H9 (cell line): ENCODE measurements around the gene TENM4. TPM values are rescaled to one million over a fixed set of nuclear protein-coding genes. Genes with fewer than 3 reads are reported as not detected.

Source experiments
- DNase-seq: peaks from one replicate; pipeline ENCODE4 v3.0.0-alpha.2; 2017
- H2AFZ ChIP-seq: one replicate; pipeline ENCODE4 v1.6.1; 2013; ENCODE audit warnings: mild to moderate bottlenecking, low read length, control low read depth, moderate library complexity
- H2AK5ac ChIP-seq: 2 replicates; pipeline ENCODE4 v1.6.1; 2013; ENCODE audit warnings: low read length, control low read depth, mixed read lengths; ENCODE audit not compliant: insufficient read length
- H2BK120ac ChIP-seq: one replicate; pipeline ENCODE4 v1.6.1; 2013; ENCODE audit warnings: low read depth, mild to moderate bottlenecking, low read length, control low read depth, inconsistent platforms; ENCODE audit not compliant: poor library complexity, severe bottlenecking
- H2BK12ac ChIP-seq: 2 replicates; pipeline ENCODE4 v1.6.1; 2013; ENCODE audit warnings: low read length, control low read depth, mixed read lengths, low read depth; ENCODE audit not compliant: insufficient read length
- H2BK15ac ChIP-seq: 2 replicates; pipeline ENCODE4 v1.6.1; 2013; ENCODE audit warnings: low read depth, low read length, control low read depth
- H2BK20ac ChIP-seq: one replicate; pipeline ENCODE4 v1.6.1; 2013; ENCODE audit warnings: low read depth, mild to moderate bottlenecking, low read length, control low read depth, inconsistent platforms; ENCODE audit not compliant: poor library complexity, severe bottlenecking
- H2BK5ac ChIP-seq: 2 replicates; pipeline ENCODE4 v1.6.1; 2013; ENCODE audit warnings: low read length, control low read depth, mixed read lengths; ENCODE audit not compliant: insufficient read length
- H3K14ac ChIP-seq: 2 replicates; pipeline ENCODE4 v1.6.1; 2013; ENCODE audit warnings: low read length, control low read depth; ENCODE audit not compliant: insufficient read depth
- H3K18ac ChIP-seq: 2 replicates; pipeline ENCODE4 v1.6.1; 2013; ENCODE audit warnings: low read depth, mild to moderate bottlenecking, mixed read lengths, low read length, control low read depth; ENCODE audit not compliant: insufficient read length
- H3K23ac ChIP-seq: 2 replicates; pipeline ENCODE4 v1.6.1; 2013; ENCODE audit warnings: low read length, control low read depth, mixed read lengths, low read depth; ENCODE audit not compliant: insufficient read length
- H3K23me2 ChIP-seq: 2 replicates; pipeline ENCODE4 v1.6.1; 2013; ENCODE audit warnings: low read depth, mild to moderate bottlenecking, mixed read lengths, low read length, control low read depth; ENCODE audit not compliant: insufficient read length, poor library complexity, severe bottlenecking
- H3K27ac ChIP-seq: 2 replicates; pipeline ENCODE4 v1.5.1; 2013; ENCODE audit warnings: low read length, control low read depth, mixed read lengths, low read depth; ENCODE audit not compliant: insufficient read length
- H3K27me3 ChIP-seq: 2 replicates; pipeline ENCODE4 v1.6.1; 2013; ENCODE audit warnings: low read length, control low read depth, inconsistent platforms; ENCODE audit not compliant: insufficient read depth
- H3K4ac ChIP-seq: 2 replicates; pipeline ENCODE4 v1.6.1; 2013; ENCODE audit warnings: low read depth, mild to moderate bottlenecking, control low read depth, inconsistent platforms, low read length, moderate library complexity
- H3K4me1 ChIP-seq: 2 replicates; pipeline ENCODE4 v1.6.1; 2013; ENCODE audit warnings: low read length, control low read depth, inconsistent platforms; ENCODE audit not compliant: insufficient read depth
- H3K4me2 ChIP-seq: 2 replicates; pipeline ENCODE4 v1.6.1; 2013; ENCODE audit warnings: low read length, control low read depth, mixed read lengths; ENCODE audit not compliant: insufficient read length, insufficient read depth
- H3K56ac ChIP-seq: 2 replicates; pipeline ENCODE4 v1.6.1; 2013; ENCODE audit warnings: low read depth, mild to moderate bottlenecking, mixed read lengths, low read length, control low read depth; ENCODE audit not compliant: insufficient read length
- H3K79me1 ChIP-seq: 2 replicates; pipeline ENCODE4 v1.6.1; 2013; ENCODE audit warnings: low read depth, mild to moderate bottlenecking, moderate library complexity, low read length, control low read depth, inconsistent platforms; ENCODE audit not compliant: insufficient read depth, poor library complexity, severe bottlenecking
- H3K79me2 ChIP-seq: 2 replicates; pipeline ENCODE4 v1.6.1; 2013; ENCODE audit warnings: low read length, control low read depth, inconsistent platforms; ENCODE audit not compliant: insufficient read depth
- H3K9ac ChIP-seq: 2 replicates; pipeline ENCODE4 v1.6.1; 2013; ENCODE audit warnings: low read length, control low read depth, mixed read lengths; ENCODE audit not compliant: insufficient read length; ENCODE audit errors: extremely low read depth
- H3K9me3 ChIP-seq: one replicate; pipeline ENCODE4 v1.6.1; 2013; ENCODE audit warnings: low read depth, low read length, inconsistent platforms; ENCODE audit not compliant: control insufficient read depth
- H3T11ph ChIP-seq: one replicate; pipeline ENCODE4 v1.6.1; 2013; ENCODE audit warnings: mild to moderate bottlenecking, low read length, control low read depth, inconsistent platforms
- H4K20me1 ChIP-seq: one replicate; pipeline ENCODE4 v1.6.1; 2013; ENCODE audit not compliant: control insufficient read depth, insufficient read length, insufficient read depth
- H4K5ac ChIP-seq: 2 replicates; pipeline ENCODE4 v1.6.1; 2013; ENCODE audit warnings: low read depth, mild to moderate bottlenecking, mixed read lengths, low read length, control low read depth; ENCODE audit not compliant: insufficient read length
- H4K8ac ChIP-seq: replicated peaks from 2 replicates; pipeline ENCODE4 v1.6.1; 2013; ENCODE audit warnings: low read length, control low read depth, mixed read lengths, low read depth; ENCODE audit not compliant: insufficient read length
- H4K91ac ChIP-seq: 2 replicates; pipeline ENCODE4 v1.6.1; 2013; ENCODE audit warnings: low read depth, mild to moderate bottlenecking, moderate library complexity, mixed read lengths, low read length, control low read depth; ENCODE audit not compliant: insufficient read length
- H3K27ac Mint-ChIP-seq, 3 experiments: 2 replicates in 2 of 3; 3 replicates in 1 of 3; pipeline ENCODE4 v1.8.0; 2020 to 2021; ENCODE audit warnings: mixed read lengths in 3 of 3, mild to moderate bottlenecking in 1 of 3, moderate library complexity in 1 of 3
- H3K27me3 Mint-ChIP-seq: 2 replicates; pipeline ENCODE4 v1.8.0; 2021; ENCODE audit warnings: low read depth, mild to moderate bottlenecking, moderate library complexity, mixed read lengths
- H3K36me3 Mint-ChIP-seq, 3 experiments: 2 replicates in 2 of 3; 3 replicates in 1 of 3; pipeline ENCODE4 v1.8.0; 2020 to 2021; ENCODE audit warnings: low read depth in 3 of 3, mixed read lengths in 3 of 3; ENCODE audit not compliant: insufficient read depth in 1 of 3
- H3K4me1 Mint-ChIP-seq, 2 experiments: 2 replicates each; pipeline ENCODE4 v1.8.0; 2020; ENCODE audit warnings: mixed read lengths in 2 of 2
- H3K4me3 Mint-ChIP-seq, 2 experiments: 2 replicates in 1 of 2; 3 replicates in 1 of 2; pipeline ENCODE4 v1.8.0; 2020 to 2021; ENCODE audit warnings: mild to moderate bottlenecking in 2 of 2, mixed read lengths in 2 of 2, moderate library complexity in 1 of 2
- H3K9me3 Mint-ChIP-seq, 2 experiments: 2 replicates in 1 of 2; 3 replicates in 1 of 2; pipeline ENCODE4 v1.8.0; 2020; ENCODE audit warnings: mild to moderate bottlenecking in 2 of 2, mixed read lengths in 2 of 2, moderate library complexity in 1 of 2
- CTCF ChIP-seq: fragments of 200-600 bp; sonication (generic); conservative IDR thresholded peaks from 3 replicates; pipeline ENCODE4 v1.8.0; 2021; ENCODE audit warnings: antibody characterized with exemption, mild to moderate bottlenecking
- WGBS: extraction: QIAGEN DNeasy Blood & Tissue Kit; methylation state at CpG from one replicate; pipeline ENCODE4 v1.1.7; 2013; ENCODE audit warnings: missing lambda C conversion rate, low lambda C conversion rate, mixed read lengths; ENCODE audit not compliant: insufficient read length; ENCODE audit errors: extremely low coverage; 5-methylcytosine and 5-hydroxymethylcytosine counted together
- total RNA-seq: library from RNA; stranded (reverse); gene quantifications from 2 replicates; pipeline ENCODE4 v1.2.1, GENCODE V29; 2021

The TENM4 gene
- total RNA-seq, 1 experiment from 2014 or later: 4.6 TPM

DNA sequence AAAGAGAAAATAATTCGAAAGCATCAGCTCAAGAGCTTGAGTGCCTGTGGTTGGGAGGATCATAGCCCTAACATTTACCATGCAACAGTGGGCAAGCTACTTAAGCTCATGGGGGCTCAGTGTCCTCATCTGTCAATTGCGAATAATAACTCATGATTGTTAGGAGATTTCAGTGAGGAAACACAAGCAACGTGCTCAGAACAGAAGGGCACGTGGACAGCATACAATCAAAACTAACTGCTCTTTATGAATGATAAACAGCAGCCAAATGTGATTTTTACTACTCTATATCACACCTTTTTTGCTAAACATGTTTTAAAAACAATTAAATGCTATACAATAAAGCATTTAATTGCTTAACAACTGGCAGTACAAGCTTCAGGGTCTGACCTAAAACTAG is 556.1 kb downstream of the TENM4 start:
- Mint-ChIP-seq H3K36me3 (peaks cover 6 to 23% (median 15%) of the 10 kb centered on the region in 3 experiments), H3K4me1 (peaks cover 8 to 10% of the 10 kb centered on the region in 2 experiments), H3K27me3 (peaks cover 2% of the 10 kb centered on the region), H3K27ac (no peak overlapping the region), H3K4me3 (no peak overlapping the region), H3K9me3 (peaks cover 13 to 15% of the 10 kb centered on the region in 2 experiments)
- H2AFZ ChIP-seq: no peak overlapping the region
- no peak overlapping the region for H2BK5ac ChIP-seq
- no peak overlapping the region for H2BK20ac ChIP-seq
- H4K5ac ChIP-seq: no peak overlapping the region
- no peaks in the 10 kb centered on the region for H4K20me1 ChIP-seq
- TF ChIP-seq CTCF: no peak
- H3K9me3 ChIP-seq: no peaks in the 10 kb centered on the region
- no peak overlapping the region for H3K4ac ChIP-seq
- no peak overlapping the region for H3K18ac ChIP-seq
- H3K9ac ChIP-seq: no peak overlapping the region
- no peaks in the 10 kb centered on the region; the same call in 1 of the 2 replicates for H3K79me2 ChIP-seq
- no peak overlapping the region for H3K14ac ChIP-seq
- H3K4me2 ChIP-seq: no peak overlapping the region
- H3K23me2 ChIP-seq: no peaks in the 10 kb centered on the region
- H3K56ac ChIP-seq: no peak overlapping the region
- no peak overlapping the region for H2BK12ac ChIP-seq
- no CpG with 5 or more reads among the region's 4 CpGs for WGBS
- H4K91ac ChIP-seq: no peak overlapping the region
- no peak overlapping the region for H3K27ac ChIP-seq
- H2BK15ac ChIP-seq: no peak overlapping the region
- no peak for DNase-seq
- no peak overlapping the region for H2BK120ac ChIP-seq
- H2AK5ac ChIP-seq: no peak overlapping the region
- no peaks in the 10 kb centered on the region for H3K27me3 ChIP-seq
- 0 out of 2 replicates have a peak, but pooled peaks cover 2% of the 10 kb centered on the region for H3K4me1 ChIP-seq
- H3K23ac ChIP-seq: no peak overlapping the region
- H3T11ph ChIP-seq: no peak overlapping the region
- H3K79me1 ChIP-seq: no peaks in the 10 kb centered on the region
- no peak overlapping the region for H4K8ac ChIP-seq
